SJSA1 (cell line): ENCODE data around the gene CIBAR2. TPM values are rescaled to one million over a fixed set of nuclear protein-coding genes. Genes with fewer than 3 reads are reported as not detected.
"Not testable (repeated sequence)": the region's sequence is repeated elsewhere in the genome, so short reads cannot be mapped to it uniquely, and the experiment has no call there.

Experiments
- DNase-seq, 2 experiments: peaks; one replicate each; pipeline ENCODE4 v3.0.0-alpha.2; 2015 to 2020; ENCODE audit warnings: low spot score in 2 of 2, low read depth in 1 of 2
- H3K27ac ChIP-seq: fragments of 250-450 bp; sonication (Bioruptor Pico); 2 replicates; pipeline ENCODE4 v1.5.1; 2020; ENCODE audit warnings: mild to moderate bottlenecking, moderate library complexity
- H3K27me3 ChIP-seq: fragments of 250-450 bp; sonication (Bioruptor Pico); replicated peaks from 2 replicates; pipeline ENCODE4 v1.5.1; 2020; ENCODE audit warnings: mild to moderate bottlenecking, moderate library complexity
- H3K36me3 ChIP-seq: fragments of 250-450 bp; sonication (Bioruptor Pico); 2 replicates; pipeline ENCODE4 v1.5.1; 2020; ENCODE audit warnings: mild to moderate bottlenecking
- H3K4me1 ChIP-seq: fragments of 250-450 bp; sonication (Bioruptor Pico); replicated peaks from 2 replicates; pipeline ENCODE4 v1.6.1; 2021; ENCODE audit warnings: mild to moderate bottlenecking
- H3K4me3 ChIP-seq: fragments of 250-450 bp; sonication (Bioruptor Pico); 2 replicates; pipeline ENCODE4 v1.5.1; 2020; ENCODE audit warnings: mild to moderate bottlenecking
- H3K9me3 ChIP-seq: fragments of 250-450 bp; sonication (Bioruptor Pico); replicated peaks from 2 replicates; pipeline ENCODE4 v1.5.1; 2020; ENCODE audit warnings: mild to moderate bottlenecking
- total RNA-seq: library from RNA; depleted of rRNA; stranded (reverse); fragments of >200 nt; shearing (Covaris generic); gene quantifications from 2 replicates; pipeline ENCODE4 v1.2.3, GENCODE V29; 2014; rRNA removed

The CIBAR2 gene
- total RNA-seq, 1 experiment from 2014 or later, result 0.05 TPM

DNA sequence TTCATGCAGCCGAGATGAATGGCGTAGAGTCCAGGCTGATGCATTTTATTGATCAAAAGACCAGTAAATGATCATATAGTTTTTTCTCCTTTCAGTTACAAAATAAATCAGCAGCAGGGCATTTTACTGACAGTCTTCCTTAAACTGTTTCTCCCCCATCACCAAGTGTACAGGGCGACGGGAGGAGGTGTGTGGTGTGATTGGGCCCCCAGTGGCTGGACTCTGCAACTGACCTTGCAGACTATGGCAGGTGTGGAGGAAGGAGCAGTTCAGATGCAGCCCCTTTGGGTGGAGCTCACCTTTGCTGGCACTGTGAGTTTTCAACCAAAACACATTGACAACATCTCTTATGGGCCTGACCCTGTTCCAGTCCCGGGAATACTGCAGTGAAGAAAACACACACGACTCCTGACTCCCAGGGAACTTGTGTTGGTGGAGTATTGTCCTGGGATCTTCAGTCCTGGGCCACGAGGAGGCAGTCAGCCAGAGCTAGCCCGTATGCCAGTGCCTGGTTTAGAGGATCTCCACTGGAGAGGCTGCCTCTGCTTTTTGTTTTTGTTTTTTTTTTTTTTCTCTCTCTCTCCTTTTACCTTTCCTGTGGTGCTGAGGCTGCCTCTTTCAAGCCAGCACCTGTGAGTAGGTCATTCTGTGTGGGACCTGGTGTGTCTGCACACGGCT lies 54.9 kb downstream of the CIBAR2 start:
- Histone ChIP-seq H3K9me3 (no peaks in the 10 kb centered on the region), H3K27ac (no peak overlapping the region), H3K4me1 (peaks cover 23% of the 10 kb centered on the region), H3K36me3 (no peaks in the 10 kb centered on the region; the same call in 1 of the 2 replicates), H3K4me3 (no peak overlapping the region), H3K27me3 (no peaks in the 10 kb centered on the region)
- no peak for DNase-seq

DNA sequence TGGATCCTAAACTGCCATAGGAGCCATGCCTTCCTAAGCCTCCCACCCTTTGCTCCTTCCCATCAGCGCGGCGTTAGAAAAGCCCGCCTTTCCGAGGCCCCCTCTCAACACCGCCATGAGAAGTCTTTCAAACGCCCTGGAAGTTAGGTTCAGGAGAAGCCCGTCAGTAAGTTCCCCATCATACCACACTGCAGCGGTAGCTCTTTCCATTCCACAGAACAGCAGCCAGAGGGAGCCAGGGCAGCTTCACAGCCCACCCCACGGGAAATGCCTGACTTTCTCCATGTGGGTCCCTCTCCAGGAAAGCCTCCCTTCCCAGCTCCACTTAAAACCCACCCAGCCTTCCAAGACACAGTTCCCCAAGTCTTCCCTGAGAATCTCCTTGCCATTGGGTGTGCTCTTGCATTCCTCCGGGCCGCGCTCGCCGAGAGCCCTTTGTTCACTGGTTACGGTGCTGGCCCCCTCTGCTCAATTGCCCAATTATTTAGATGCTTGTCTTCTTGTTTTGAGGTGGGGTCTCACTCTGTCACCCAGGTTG lies 56.0 kb downstream of the CIBAR2 start:
- no peak overlapping the region for H3K27ac ChIP-seq
- peaks cover 23% of the 10 kb centered on the region for H3K4me1 ChIP-seq
- DNase-seq, result no peak
- H3K4me3 ChIP-seq, result no peak overlapping the region
- H3K9me3 ChIP-seq, result no peaks in the 10 kb centered on the region
- no peaks in the 10 kb centered on the region for H3K27me3 ChIP-seq
- no peaks in the 10 kb centered on the region; the same call in 1 of the 2 replicates for H3K36me3 ChIP-seq

DNA sequence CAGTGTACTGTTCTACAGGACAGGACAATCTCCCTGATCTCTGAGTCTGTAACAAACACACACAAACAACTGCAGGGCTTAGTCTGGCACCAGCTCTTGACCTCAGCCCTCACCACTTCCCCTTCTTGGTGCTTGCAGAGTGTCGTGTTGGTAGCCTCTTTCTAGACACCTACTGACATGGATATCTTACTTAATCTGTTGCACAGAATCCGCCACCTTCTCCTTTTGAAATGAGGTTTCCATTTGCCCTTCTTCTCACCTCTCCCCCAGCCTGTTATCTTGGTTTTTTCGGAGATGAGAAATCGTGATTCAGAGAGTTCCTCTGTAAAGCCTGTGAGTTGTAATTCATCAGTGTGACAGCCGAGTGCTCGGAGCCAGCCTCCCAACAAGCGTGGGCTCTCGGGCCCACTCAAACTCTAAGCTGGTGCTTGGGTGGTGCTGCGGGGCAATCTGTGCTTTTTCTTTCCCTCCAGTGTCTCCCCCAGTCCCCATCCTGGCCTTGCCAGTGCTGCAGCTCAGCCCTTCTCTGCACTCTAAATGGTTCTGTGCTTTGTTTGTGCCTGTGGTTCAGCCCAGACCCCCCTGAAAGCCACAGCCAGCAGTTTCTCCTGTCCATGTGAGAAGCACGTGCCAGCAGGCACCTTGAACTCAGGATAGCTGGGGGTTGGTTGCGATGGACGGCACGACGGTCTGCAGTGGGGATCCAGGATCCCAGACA lies 56.6 kb downstream of the CIBAR2 start:
- Histone ChIP-seq H3K4me3 (peak overlapping the region; percentile 13), H3K36me3 (no peaks in the 10 kb centered on the region; the same call in 1 of the 2 replicates), H3K9me3 (no peaks in the 10 kb centered on the region), H3K4me1 (peaks cover 26% of the 10 kb centered on the region), H3K27ac (0 out of 2 replicates have a peak overlapping the region, but pooled peaks have one; percentile 1), H3K27me3 (no peaks in the 10 kb centered on the region)
- peak in 1 of 2 experiments; percentile 65 for DNase-seq

DNA sequence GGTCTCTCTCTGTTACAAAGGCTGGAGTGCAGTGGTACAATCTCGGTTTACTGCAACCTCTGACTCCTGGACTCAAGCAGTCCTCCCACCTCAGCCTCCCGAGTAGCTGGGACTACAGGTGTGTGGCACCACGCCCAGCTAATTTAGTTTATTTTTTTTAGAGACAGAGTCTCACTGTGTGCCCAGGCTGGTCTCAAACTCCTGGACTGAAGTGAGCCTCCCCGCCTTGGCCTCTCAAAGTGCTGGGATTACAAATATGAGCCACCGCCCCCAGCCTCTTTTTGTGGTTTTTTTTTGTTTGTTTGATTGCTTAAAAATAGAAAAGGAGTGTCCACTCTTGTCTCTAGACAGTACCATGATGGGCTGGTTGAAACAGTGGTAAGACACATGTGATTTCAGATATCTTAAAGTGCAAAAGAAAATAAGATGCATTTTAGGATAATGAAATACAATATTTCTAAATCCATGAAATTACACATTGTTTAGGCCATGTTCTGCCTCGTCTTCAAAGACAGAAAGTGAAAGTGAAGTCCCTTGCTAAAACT lies 57.3 kb downstream of the CIBAR2 start:
- H3K27ac ChIP-seq, result no peak overlapping the region
- H3K9me3 ChIP-seq, result no peaks in the 10 kb centered on the region
- H3K4me1 ChIP-seq, result peaks cover 30% of the 10 kb centered on the region
- no peaks in the 10 kb centered on the region; the same call in 1 of the 2 replicates for H3K36me3 ChIP-seq
- no peak for DNase-seq
- peak overlapping the region; percentile 13 for H3K4me3 ChIP-seq
- no peaks in the 10 kb centered on the region for H3K27me3 ChIP-seq

DNA sequence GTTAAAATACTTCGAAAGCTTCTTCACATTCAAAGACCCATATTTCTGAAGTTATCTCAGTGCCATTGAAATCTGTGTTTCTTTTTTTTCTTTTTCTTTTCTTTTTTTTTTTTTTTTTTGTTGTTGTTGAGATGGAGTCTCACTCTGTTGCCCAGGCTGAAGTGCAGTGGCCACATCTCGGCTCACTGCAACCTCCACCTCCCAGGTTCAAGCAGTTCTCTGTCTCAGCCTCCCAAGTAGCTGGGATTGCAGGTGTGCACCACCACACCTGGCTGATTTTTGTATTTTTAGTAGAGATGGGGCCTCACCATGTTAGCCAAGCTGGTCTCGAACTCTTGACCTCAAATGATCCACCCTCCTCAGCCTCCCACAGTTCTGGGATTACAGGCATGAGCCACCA lies 58.0 kb downstream of the CIBAR2 start:
- H3K27me3 ChIP-seq, H3K27ac ChIP-seq, H3K4me3 ChIP-seq, H3K36me3 ChIP-seq, H3K9me3 ChIP-seq, DNase-seq: not testable (repeated sequence)
- H3K4me1 ChIP-seq, result peaks cover 30% of the 10 kb centered on the region

DNA sequence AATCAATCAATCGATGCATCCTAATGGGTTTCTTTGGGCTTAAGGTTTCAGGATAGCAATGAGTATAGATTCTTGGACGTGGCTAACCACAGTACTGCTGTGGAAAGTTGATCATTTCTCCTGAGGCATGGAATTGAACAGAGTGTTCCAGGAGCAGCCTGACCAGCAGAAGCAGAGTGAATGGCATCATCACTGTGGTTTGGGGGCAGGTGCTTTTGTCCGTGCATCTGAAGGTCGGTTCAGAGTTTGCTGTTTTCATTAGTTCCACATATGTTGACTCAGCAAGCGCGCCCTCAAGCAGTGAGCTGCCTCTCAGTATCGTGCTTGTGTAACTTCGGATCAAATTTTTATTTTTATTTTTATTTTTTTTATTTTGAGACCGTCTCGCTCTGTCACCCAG lies 59.7 kb downstream of the CIBAR2 start:
- Histone ChIP-seq H3K4me1 (peaks cover 30% of the 10 kb centered on the region), H3K9me3 (no peaks in the 10 kb centered on the region), H3K27me3 (no peaks in the 10 kb centered on the region), H3K4me3 (no peak overlapping the region), H3K36me3 (no peaks in the 10 kb centered on the region; the same call in 1 of the 2 replicates), H3K27ac (no peak overlapping the region)
- no peak for DNase-seq

DNA sequence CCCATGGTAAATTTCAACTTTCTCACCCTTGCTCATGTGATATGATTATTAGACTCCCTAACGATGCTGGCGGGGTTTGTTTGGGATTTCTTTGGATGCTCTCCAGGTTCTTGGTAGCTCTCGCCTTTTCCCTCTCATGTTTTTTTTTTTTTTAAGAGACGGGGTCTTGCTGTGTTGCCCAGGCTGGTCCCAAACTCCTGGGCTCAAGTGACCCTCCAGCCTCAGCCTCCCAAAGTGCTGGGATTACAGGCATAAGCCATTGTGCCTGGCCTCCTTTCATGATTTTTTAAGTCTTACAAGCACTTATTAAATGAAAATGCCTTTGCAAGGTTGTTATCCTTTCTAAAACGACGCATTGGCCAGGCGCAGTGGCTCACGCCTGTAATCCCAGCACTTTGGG lies 60.6 kb downstream of the CIBAR2 start:
- no peak for DNase-seq
- peaks cover 29% of the 10 kb centered on the region for H3K4me1 ChIP-seq
- no peak overlapping the region for H3K4me3 ChIP-seq
- H3K27ac ChIP-seq, result no peak overlapping the region
- H3K27me3 ChIP-seq, result no peaks in the 10 kb centered on the region
- no peaks in the 10 kb centered on the region; the same call in 1 of the 2 replicates for H3K36me3 ChIP-seq
- no peaks in the 10 kb centered on the region for H3K9me3 ChIP-seq

DNA sequence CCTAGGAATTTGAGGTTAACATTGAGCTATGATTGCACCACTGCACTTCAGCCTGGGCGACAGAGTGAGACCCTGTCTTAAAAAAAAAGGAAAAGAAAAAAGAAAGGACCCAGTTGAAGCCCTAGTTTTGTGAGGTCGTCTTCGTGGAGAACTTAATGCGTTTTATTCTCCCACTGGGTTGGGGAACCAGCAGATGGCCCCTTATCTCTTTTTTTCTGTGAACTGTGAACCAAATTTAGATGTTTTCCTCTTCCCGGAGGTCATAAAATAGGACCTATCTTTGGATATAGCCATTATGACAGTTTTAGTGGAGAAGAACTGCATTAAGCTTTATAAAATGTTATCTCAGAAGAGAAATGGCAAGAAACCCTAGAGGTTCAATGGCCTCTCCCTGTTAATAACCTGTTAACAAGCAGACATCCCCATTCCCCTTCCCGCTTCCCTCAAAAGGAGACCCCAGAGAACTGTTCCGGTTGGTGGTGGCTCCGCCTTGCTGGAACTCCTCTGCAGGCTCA lies 61.1 kb downstream of the CIBAR2 start:
- H3K4me1 ChIP-seq, result peaks cover 24% of the 10 kb centered on the region
- no peak overlapping the region for H3K4me3 ChIP-seq
- no peaks in the 10 kb centered on the region; the same call in 1 of the 2 replicates for H3K36me3 ChIP-seq
- H3K9me3 ChIP-seq, result no peaks in the 10 kb centered on the region
- H3K27me3 ChIP-seq, result no peaks in the 10 kb centered on the region
- no peak overlapping the region for H3K27ac ChIP-seq
- DNase-seq, result no peak

DNA sequence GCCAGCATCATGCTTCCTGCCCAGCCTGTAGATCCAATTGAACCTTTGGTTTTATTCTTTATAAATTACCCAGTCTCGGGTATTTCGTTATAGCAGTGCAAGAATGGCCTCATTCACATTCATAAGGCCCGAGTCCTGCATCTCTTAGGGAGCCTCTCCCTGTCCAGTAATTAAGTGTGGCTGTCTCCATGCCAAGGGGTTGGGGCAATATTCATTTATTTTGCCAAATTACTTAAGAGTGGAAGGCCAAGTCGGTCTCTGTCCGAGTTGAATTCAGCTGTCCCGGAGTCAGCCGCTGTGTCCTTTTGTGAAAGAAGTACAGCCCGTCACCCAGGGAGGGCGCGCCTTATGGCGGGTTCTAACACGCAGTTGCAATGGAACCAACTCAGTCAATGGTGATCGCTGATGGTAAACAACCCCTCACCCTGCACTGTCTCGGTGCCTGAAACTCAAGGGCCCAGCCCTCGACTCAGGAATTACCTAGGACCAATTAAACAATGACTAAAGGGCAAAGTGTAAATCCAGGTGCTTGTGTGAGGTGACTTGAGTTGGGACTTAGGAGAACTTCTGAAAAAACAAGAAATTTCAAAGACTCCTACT lies 62.5 kb downstream of the CIBAR2 start:
- H3K4me3 ChIP-seq, result no peak overlapping the region
- no peak overlapping the region for H3K27ac ChIP-seq
- no peaks in the 10 kb centered on the region for H3K9me3 ChIP-seq
- no peak for DNase-seq
- no peaks in the 10 kb centered on the region for H3K27me3 ChIP-seq
- peaks cover 11% of the 10 kb centered on the region for H3K4me1 ChIP-seq
- no peaks in the 10 kb centered on the region for H3K36me3 ChIP-seq

DNA sequence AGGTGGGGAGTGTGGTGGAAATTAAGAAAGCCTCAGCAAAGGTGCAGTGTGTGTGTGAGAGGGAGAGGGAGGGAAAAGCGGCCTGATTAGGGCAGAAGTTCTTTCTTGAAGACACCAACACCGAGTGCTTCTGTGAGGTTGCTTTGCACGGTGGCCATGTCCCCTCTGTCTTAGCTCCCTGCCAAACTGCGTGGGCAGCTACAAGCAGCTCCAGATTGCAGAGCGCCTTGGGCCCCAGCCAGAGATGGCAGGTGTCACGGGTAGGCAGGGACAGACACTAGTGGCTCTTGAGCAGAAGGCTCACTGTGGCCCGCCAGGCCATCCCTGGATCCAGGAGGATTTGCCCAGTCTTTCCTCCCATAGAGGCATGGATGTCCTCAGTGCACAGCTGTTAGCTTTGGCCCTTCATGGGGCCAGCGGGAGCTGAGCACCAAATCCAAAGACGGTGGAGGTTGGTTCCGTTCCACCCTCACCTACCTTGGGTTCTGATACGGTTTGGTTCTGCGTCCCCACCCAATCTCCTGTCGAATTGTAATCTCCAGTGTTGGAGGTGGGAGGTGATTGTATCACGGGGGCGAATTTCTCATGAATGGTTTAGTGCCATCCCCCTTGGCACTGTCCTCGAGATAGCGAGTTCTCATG lies 63.2 kb downstream of the CIBAR2 start:
- no peak for DNase-seq
- H3K36me3 ChIP-seq, result no peaks in the 10 kb centered on the region
- no peak overlapping the region for H3K27ac ChIP-seq
- no peak overlapping the region for H3K4me3 ChIP-seq
- H3K27me3 ChIP-seq, result no peaks in the 10 kb centered on the region
- H3K9me3 ChIP-seq, result no peaks in the 10 kb centered on the region
- peaks cover 7% of the 10 kb centered on the region for H3K4me1 ChIP-seq

Other genes with a start within 250 kb of the CIBAR2 start
- 72.6 and 73.1 TPM in 2 replicates for gene ZDHHC7, start 100.9 kb downstream of the CIBAR2 start, total RNA-seq
- gene KIAA0513, start 84.7 kb downstream of the CIBAR2 start, total RNA-seq, result 3.9 and 10.4 TPM in 2 replicates